Mucosa of stomach (tissue), 1 donor: Measurements from ENCODE around the gene TBP.
"Not testable (repeated sequence)": the region's sequence is repeated elsewhere in the genome, so short reads cannot be mapped to it uniquely, and the experiment has no call there.

Experiments used
- H3K27me3 ChIP-seq: one replicate; pipeline ENCODE4 v1.7.0; 2013; ENCODE audit warnings: mild to moderate bottlenecking, low read length; ENCODE audit not compliant: control insufficient read depth, insufficient read depth
- H3K36me3 ChIP-seq: one replicate; pipeline ENCODE4 v1.7.0; 2013; ENCODE audit warnings: low read length; ENCODE audit not compliant: control insufficient read depth, insufficient read depth
- H3K4me1 ChIP-seq: one replicate; pipeline ENCODE4 v1.7.0; 2013; ENCODE audit warnings: mild to moderate bottlenecking, low read length; ENCODE audit not compliant: control insufficient read depth, insufficient read depth
- H3K4me3 ChIP-seq: one replicate; pipeline ENCODE4 v1.7.0; 2013; ENCODE audit warnings: low read length
- H3K9ac ChIP-seq: one replicate; pipeline ENCODE4 v1.7.0; 2013; ENCODE audit warnings: mild to moderate bottlenecking, low read length, moderate library complexity
- H3K9me3 ChIP-seq: one replicate; pipeline ENCODE4 v1.7.0; 2013; ENCODE audit warnings: mild to moderate bottlenecking, low read length, moderate library complexity; ENCODE audit not compliant: control insufficient read depth
- donor health status: Pancreatic carcinoma.

The TBP gene

GRCh38 chr6:170583756-170584180 is 29.6 kb downstream of the TBP start:
- peak overlapping the region; percentile 76 for H3K9ac ChIP-seq
- H3K4me1 ChIP-seq = peaks cover 7% of the 10 kb centered on the region
- no peaks in the 10 kb centered on the region for H3K9me3 ChIP-seq
- H3K4me3 ChIP-seq = peak overlapping the region; percentile 91
- peaks cover 7% of the 10 kb centered on the region for H3K36me3 ChIP-seq
- H3K27me3 ChIP-seq = no peaks in the 10 kb centered on the region

GRCh38 chr6:170584181-170584953 is 30.2 kb downstream of the TBP start, which contains the start of gene PDCD2:
Gene PDCD2 (minus strand): TSS chr6:170584637. CDS start chr6:170584581, 56 bp downstream.
- no peaks in the 10 kb centered on the region for H3K9me3 ChIP-seq
- H3K9ac ChIP-seq = peak within 1 kb of the TSS; percentile 76
- H3K4me1 ChIP-seq = peaks cover 7% of the 10 kb centered on the region
- no peaks in the 10 kb centered on the region for H3K27me3 ChIP-seq
- H3K36me3 ChIP-seq = peaks cover 7% of the 10 kb centered on the region
- H3K4me3 ChIP-seq = peak within 1 kb of the TSS; percentile 91

GRCh38 chr6:170584954-170585498 is 30.9 kb downstream of the TBP start:
- peaks cover 7% of the 10 kb centered on the region for H3K4me1 ChIP-seq
- H3K36me3 ChIP-seq = peaks cover 7% of the 10 kb centered on the region
- no peaks in the 10 kb centered on the region for H3K27me3 ChIP-seq
- H3K9me3 ChIP-seq = no peaks in the 10 kb centered on the region
- peak overlapping the region; percentile 76 for H3K9ac ChIP-seq
- peak overlapping the region; percentile 91 for H3K4me3 ChIP-seq

- no peaks in the 10 kb centered on the region for H3K9me3 ChIP-seq
- H3K27me3 ChIP-seq = no peaks in the 10 kb centered on the region
- no peaks in the 10 kb centered on the region for H3K4me1 ChIP-seq
- no peak overlapping the region for H3K9ac ChIP-seq
- H3K4me3 ChIP-seq = no peak overlapping the region
- no peaks in the 10 kb centered on the region for H3K36me3 ChIP-seq
These were observed 36.6 kb downstream of the TBP start for GRCh38 chr6:170590725-170591124.

GRCh38 chr6:170596426-170596825 is 42.3 kb downstream of the TBP start:
- Histone ChIP-seq H3K9me3 (no peaks in the 10 kb centered on the region), H3K9ac (no peak overlapping the region), H3K36me3 (no peaks in the 10 kb centered on the region), H3K27me3 (no peaks in the 10 kb centered on the region), H3K4me1 (no peaks in the 10 kb centered on the region), H3K4me3 (no peak overlapping the region)

GRCh38 chr6:170597278-170597677 is 43.1 kb downstream of the TBP start:
- H3K4me3 ChIP-seq = no peak overlapping the region
- H3K27me3 ChIP-seq = no peaks in the 10 kb centered on the region
- H3K9me3 ChIP-seq = no peaks in the 10 kb centered on the region
- no peaks in the 10 kb centered on the region for H3K36me3 ChIP-seq
- no peaks in the 10 kb centered on the region for H3K4me1 ChIP-seq
- H3K9ac ChIP-seq = no peak overlapping the region

GRCh38 chr6:170605574-170606259 is 51.5 kb downstream of the TBP start:
- H3K36me3 ChIP-seq = no peaks in the 10 kb centered on the region
- H3K27me3 ChIP-seq = no peaks in the 10 kb centered on the region
- no peak overlapping the region for H3K4me3 ChIP-seq
- no peaks in the 10 kb centered on the region for H3K4me1 ChIP-seq
- H3K9me3 ChIP-seq = no peaks in the 10 kb centered on the region
- no peak overlapping the region for H3K9ac ChIP-seq

- H3K36me3 ChIP-seq, H3K9ac ChIP-seq, H3K4me3 ChIP-seq, H3K27me3 ChIP-seq, H3K4me1 ChIP-seq, H3K9me3 ChIP-seq: not testable (repeated sequence)
These were observed 55.1 kb downstream of the TBP start for GRCh38 chr6:170609225-170609624.

- H3K27me3 ChIP-seq, H3K4me1 ChIP-seq, H3K36me3 ChIP-seq, H3K9me3 ChIP-seq, H3K4me3 ChIP-seq, H3K9ac ChIP-seq: not testable (repeated sequence)
These were observed 58.2 kb downstream of the TBP start for GRCh38 chr6:170612256-170612804.

GRCh38 chr6:170616020-170616554 is 61.9 kb downstream of the TBP start:
- H3K36me3 ChIP-seq, H3K9ac ChIP-seq: not testable (repeated sequence)

More at GRCh38 chr6:170616020-170616554, 61.9 kb downstream of the TBP start:
- H3K9me3 ChIP-seq, H3K27me3 ChIP-seq, H3K4me1 ChIP-seq, H3K4me3 ChIP-seq: not testable (repeated sequence)
